ENCODE measurements around the gene SMU1. TPM values are rescaled to one million over a fixed set of nuclear protein-coding genes. Genes with fewer than 3 reads are reported as not detected.
"Not testable (repeated sequence)": the region's sequence is repeated elsewhere in the genome, so short reads cannot be mapped to it uniquely, and the experiment has no call there.

Gene SMU1
- total RNA-seq, 1 experiment from 2014 or later, result 26.6 TPM

GRCh38 chr9:33108472-33108871, 32.0 kb upstream of the SMU1 start:
- Histone ChIP-seq H3K36me3 (peaks cover 11% of the 10 kb centered on the region), H3K4me3 (no peak overlapping the region), H3K27me3 (no peaks in the 10 kb centered on the region), H3K9me3 (no peaks in the 10 kb centered on the region)
- DNase-seq, result no peak

- H3K27me3 ChIP-seq, result no peaks in the 10 kb centered on the region
- H3K4me3 ChIP-seq, result no peak overlapping the region
- no peak for DNase-seq
- H3K9me3 ChIP-seq, result no peaks in the 10 kb centered on the region
- peaks cover 11% of the 10 kb centered on the region for H3K36me3 ChIP-seq
Observed at GRCh38 chr9:33107762-33108161, 31.3 kb upstream of the SMU1 start.

- peak; percentile 85 for DNase-seq
- H3K9me3 ChIP-seq, result no peaks in the 10 kb centered on the region
- H3K4me3 ChIP-seq, result no peak overlapping the region
- H3K27me3 ChIP-seq, result no peaks in the 10 kb centered on the region
- H3K36me3 ChIP-seq, result peaks cover 9% of the 10 kb centered on the region
Observed at GRCh38 chr9:33106827-33107621, 30.6 kb upstream of the SMU1 start.

- Histone ChIP-seq H3K4me3 (no peak overlapping the region), H3K27me3 (no peaks in the 10 kb centered on the region), H3K36me3 (peaks cover 7% of the 10 kb centered on the region), H3K9me3 (no peaks in the 10 kb centered on the region)
- no peak for DNase-seq
Observed at GRCh38 chr9:33106372-33106771, 29.9 kb upstream of the SMU1 start.

GRCh38 chr9:33105959-33106358, 29.5 kb upstream of the SMU1 start:
- DNase-seq, result no peak
- Histone ChIP-seq H3K4me3 (no peak overlapping the region), H3K27me3 (no peaks in the 10 kb centered on the region), H3K9me3 (no peaks in the 10 kb centered on the region), H3K36me3 (peaks cover 7% of the 10 kb centered on the region)

- Histone ChIP-seq H3K27me3 (no peaks in the 10 kb centered on the region), H3K4me3 (no peak overlapping the region), H3K36me3 (peaks cover 7% of the 10 kb centered on the region), H3K9me3 (no peaks in the 10 kb centered on the region; the same call in 1 of the 2 replicates)
- no peak for DNase-seq
Observed at GRCh38 chr9:33105504-33105903, 29.0 kb upstream of the SMU1 start.

GRCh38 chr9:33104401-33104800, 27.9 kb upstream of the SMU1 start:
- H3K9me3 ChIP-seq, result no peaks in the 10 kb centered on the region; the same call in 1 of the 2 replicates
- H3K4me3 ChIP-seq, result no peak overlapping the region
- H3K27me3 ChIP-seq, result no peaks in the 10 kb centered on the region
- DNase-seq, result no peak
- peaks cover 2% of the 10 kb centered on the region for H3K36me3 ChIP-seq

- DNase-seq, result no peak
- Histone ChIP-seq H3K4me3 (no peak overlapping the region), H3K36me3 (peaks cover 2% of the 10 kb centered on the region; the same call in 1 of the 2 replicates), H3K9me3 (no peaks in the 10 kb centered on the region; the same call in 1 of the 2 replicates), H3K27me3 (no peaks in the 10 kb centered on the region)
Observed at GRCh38 chr9:33103501-33104281, 27.2 kb upstream of the SMU1 start.

GRCh38 chr9:33102551-33103210, 26.2 kb upstream of the SMU1 start:
- no peaks in the 10 kb centered on the region; the same call in 1 of the 2 replicates for H3K9me3 ChIP-seq
- no peaks in the 10 kb centered on the region for H3K27me3 ChIP-seq
- DNase-seq, result no peak
- H3K36me3 ChIP-seq, result no peaks in the 10 kb centered on the region; the same call in 1 of the 2 replicates
- H3K4me3 ChIP-seq, result no peak overlapping the region

- no peak overlapping the region for H3K4me3 ChIP-seq
- DNase-seq, result peak; percentile 93
- no peaks in the 10 kb centered on the region; the same call in 1 of the 2 replicates for H3K9me3 ChIP-seq
- no peaks in the 10 kb centered on the region for H3K27me3 ChIP-seq
- H3K36me3 ChIP-seq, result no peaks in the 10 kb centered on the region; the same call in 1 of the 2 replicates
Observed at GRCh38 chr9:33101104-33101951, 24.9 kb upstream of the SMU1 start.

GRCh38 chr9:33099754-33100153, 23.3 kb upstream of the SMU1 start:
- Histone ChIP-seq H3K27me3 (no peaks in the 10 kb centered on the region), H3K4me3 (no peak overlapping the region), H3K9me3 (no peaks in the 10 kb centered on the region; the same call in 1 of the 2 replicates), H3K36me3 (no peaks in the 10 kb centered on the region; the same call in 1 of the 2 replicates)
- no peak for DNase-seq

- Histone ChIP-seq H3K9me3 (peaks cover 2% of the 10 kb centered on the region), H3K36me3 (no peaks in the 10 kb centered on the region; the same call in none of the 2 replicates), H3K4me3 (no peak overlapping the region), H3K27me3 (no peaks in the 10 kb centered on the region)
- no peak for DNase-seq
Observed at GRCh38 chr9:33097192-33097591, 20.7 kb upstream of the SMU1 start.

GRCh38 chr9:33092634-33093033, 16.2 kb upstream of the SMU1 start:
- H3K27me3 ChIP-seq, result no peaks in the 10 kb centered on the region
- no peaks in the 10 kb centered on the region; the same call in 1 of the 2 replicates for H3K36me3 ChIP-seq
- DNase-seq, result no peak
- H3K4me3 ChIP-seq, result no peak overlapping the region
- peaks cover 2% of the 10 kb centered on the region; the same call in 1 of the 2 replicates for H3K9me3 ChIP-seq

GRCh38 chr9:33085672-33086071, 9.2 kb upstream of the SMU1 start:
- not testable (repeated sequence) for H3K27me3 ChIP-seq, H3K36me3 ChIP-seq, H3K9me3 ChIP-seq, H3K4me3 ChIP-seq, DNase-seq

GRCh38 chr9:33082538-33083326, 6.3 kb upstream of the SMU1 start:
- Histone ChIP-seq H3K27me3 (no peaks in the 10 kb centered on the region), H3K9me3 (no peaks in the 10 kb centered on the region), H3K36me3 (no peaks in the 10 kb centered on the region), H3K4me3 (no peak overlapping the region)
- DNase-seq, result peak; percentile 15
